ENCODE results near the gene CNGA2. TPM values are rescaled to one million over a fixed set of nuclear protein-coding genes. Genes with fewer than 3 reads are reported as not detected.
A peak's percentile ranks its signal among the peaks of the same experiment; 100 is the strongest.

The CNGA2 gene
- total and polyA plus RNA-seq, 2 donors (not counting 3 experiments of a cell fraction or from before 2014, with no cell fraction given) = not detected

DNA sequence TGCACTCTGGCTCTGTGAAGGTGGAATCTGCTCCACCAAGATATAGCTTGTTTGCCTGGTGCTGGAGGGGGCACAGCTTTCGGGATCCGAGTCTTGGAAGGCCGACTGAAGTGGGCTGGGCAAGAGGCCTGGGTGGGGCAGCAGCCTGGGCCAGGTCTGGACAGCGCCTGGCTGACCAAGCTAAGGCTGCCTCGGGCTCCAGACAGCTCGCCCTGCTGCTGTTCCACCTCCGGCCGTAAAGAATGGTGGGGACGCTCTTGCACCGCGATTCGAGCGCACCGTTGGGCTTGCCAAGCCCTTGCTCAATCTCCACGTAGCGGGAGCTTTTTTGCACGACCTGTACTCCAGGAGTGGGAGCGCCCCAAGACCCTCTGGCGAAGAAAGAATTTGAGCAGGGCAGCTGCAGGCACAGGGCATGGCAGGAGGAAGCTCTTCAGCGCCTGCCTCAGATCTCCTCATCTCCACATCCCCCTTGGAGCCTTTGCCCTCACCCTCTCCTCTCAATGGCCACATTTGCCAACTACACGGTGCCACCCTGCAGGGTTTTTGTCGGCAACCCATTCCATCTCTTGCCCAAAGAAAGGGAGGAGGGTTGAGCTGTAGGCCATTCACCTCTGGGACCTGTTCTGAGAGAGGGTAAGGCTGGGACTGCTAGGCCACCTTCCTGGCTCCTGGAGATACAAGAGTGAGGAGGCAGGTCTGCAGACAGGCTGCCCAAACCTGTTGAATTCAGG lies 18.9 kb downstream of the CNGA2 start:
- H3K4me2 ChIP-seq (ENCODE audit: insufficient read depth, low read length) = no peak overlapping the region
- FAIRE-seq (peak; percentile 70), DNase-seq (ENCODE audit: low read depth, low spot score) (peak; percentile 49)
- no peaks in the 10 kb centered on the region for H3K9me3 ChIP-seq (replicated peaks; ENCODE audit: control insufficient read depth, insufficient read depth, low read length)
- no peak overlapping the region for H2AFZ ChIP-seq (ENCODE audit: low read depth, low read length)
- no peak overlapping the region for H3K9ac ChIP-seq (replicated peaks; ENCODE audit: extremely low read depth, insufficient read depth, low read length)
- no peak overlapping the region for H3K4me3 ChIP-seq (replicated peaks in 1 of 3; ENCODE audit: insufficient read depth in 1 of 3, low read depth in 1 of 3, low read length in 3 of 3)
- H4K20me1 ChIP-seq (replicated peaks; ENCODE audit: control insufficient read depth, extremely low read depth, insufficient read depth, low read length) = no peaks in the 10 kb centered on the region
- no peak for TF ChIP-seq EZH2 (IDR thresholded peaks at IDR 0.05; ENCODE audit: borderline replicate concordance, low read depth, low read length, severe bottlenecking)
- peak; percentile 55 to 81 for TF ChIP-seq CTCF (IDR thresholded peaks at IDR 0.05; ENCODE audit: extremely low read depth in 1 of 2, insufficient read depth in 1 of 2, low read depth in 1 of 2, low read length in 2 of 2)
- TF ChIP-seq FOS (IDR thresholded peaks at IDR 0.05; ENCODE audit: borderline replicate concordance, insufficient read depth, low read length) = no peak
- no TSS peak for BruUV-seq (replicated peaks)
- H3K27me3 ChIP-seq (ENCODE audit: control insufficient read depth in 2 of 2, insufficient read depth in 2 of 2, low read length in 2 of 2) = no peaks in the 10 kb centered on the region
- intact Hi-C loops (cut with micrococcal nuclease) = loop anchor here (1.0 kb wide), 2 partner anchors 879 to 883 kb away; no protein-coding TSS in a partner anchor
- H3K27ac ChIP-seq (ENCODE audit: insufficient read depth, low read depth, low read length) = no peak overlapping the region
- ChIA-PET CTCF (interaction anchor here (0.7 to 9.9 kb wide), 24 partner anchors 9 to 1173 kb away, joined by 3 to 190 read pairs (median 5); partner anchors contain the start of genes GABRE and GABRQ), POLR2A (no interaction called here)
- H3K36me3 ChIP-seq (ENCODE audit: control insufficient read depth in 2 of 2, extremely low read depth in 1 of 2, insufficient read depth in 2 of 2, low read length in 2 of 2) = no peaks in the 10 kb centered on the region
- H3K4me1 ChIP-seq (ENCODE audit: control insufficient read depth, extremely low read depth, insufficient read depth, low read length) = no peaks in the 10 kb centered on the region
- dilution Hi-C loops (cut with MboI; ENCODE audit: extremely low pct_ligation_motif_present, low sequenced_read_pairs) = no loop called here
- no peaks in the 10 kb centered on the region for H3K79me2 ChIP-seq (ENCODE audit: control insufficient read depth, insufficient read depth, low read length)
- no peaks in the 10 kb centered on the region for H3K9me1 ChIP-seq (replicated peaks; ENCODE audit: control insufficient read depth, extremely low read depth, insufficient read depth, low read length)

- FAIRE-seq (no peak), DNase-seq (ENCODE audit: low read depth, low spot score) (no peak)
- Histone ChIP-seq H3K4me3 (replicated peaks in 1 of 3; ENCODE audit: insufficient read depth in 1 of 3, low read depth in 1 of 3, low read length in 3 of 3) (no peak overlapping the region), H3K9me3 (replicated peaks; ENCODE audit: control insufficient read depth, insufficient read depth, low read length) (no peaks in the 10 kb centered on the region), H3K36me3 (ENCODE audit: control insufficient read depth in 2 of 2, extremely low read depth in 1 of 2, insufficient read depth in 2 of 2, low read length in 2 of 2) (no peaks in the 10 kb centered on the region), H2AFZ (ENCODE audit: low read depth, low read length) (no peak overlapping the region), H3K27ac (ENCODE audit: insufficient read depth, low read depth, low read length) (no peak overlapping the region), H3K4me1 (ENCODE audit: control insufficient read depth, extremely low read depth, insufficient read depth, low read length) (no peaks in the 10 kb centered on the region), H3K4me2 (ENCODE audit: insufficient read depth, low read length) (no peak overlapping the region), H3K27me3 (ENCODE audit: control insufficient read depth in 2 of 2, insufficient read depth in 2 of 2, low read length in 2 of 2) (no peaks in the 10 kb centered on the region), H4K20me1 (replicated peaks; ENCODE audit: control insufficient read depth, extremely low read depth, insufficient read depth, low read length) (no peaks in the 10 kb centered on the region), H3K9ac (replicated peaks; ENCODE audit: extremely low read depth, insufficient read depth, low read length) (no peak overlapping the region), H3K79me2 (ENCODE audit: control insufficient read depth, insufficient read depth, low read length) (no peaks in the 10 kb centered on the region), H3K9me1 (replicated peaks; ENCODE audit: control insufficient read depth, extremely low read depth, insufficient read depth, low read length) (no peaks in the 10 kb centered on the region)
- ChIA-PET POLR2A (no interaction called here), CTCF (interaction anchor here (0.9 to 9.9 kb wide), 16 partner anchors 9 to 1172 kb away, joined by 3 to 190 read pairs (median 6); partner anchors contain the start of gene GABRQ)
- intact Hi-C loops (cut with micrococcal nuclease) = no loop called here
- dilution Hi-C loops (cut with MboI; ENCODE audit: extremely low pct_ligation_motif_present, low sequenced_read_pairs) = no loop called here
- TF ChIP-seq GATA2 (IDR thresholded peaks at IDR 0.05; ENCODE audit: insufficient read depth, insufficient read length, low read depth, low read length) = no peak
- no peak for TF ChIP-seq MYC (IDR thresholded peaks at IDR 0.05; ENCODE audit: low read depth, low read length)
- no peak for TF ChIP-seq POLR2AphosphoS5 (IDR thresholded peaks at IDR 0.05; ENCODE audit: insufficient read depth, low read depth, low read length)
- TF ChIP-seq FOS (IDR thresholded peaks at IDR 0.05; ENCODE audit: borderline replicate concordance, insufficient read depth, low read length) = no peak
- BruUV-seq (replicated peaks) = no TSS peak
Measured at GRCh38 chrX:151754047-151754429, 19.5 kb downstream of the CNGA2 start.
